Endothelial cell of umbilical vein (primary cell): Measurements from ENCODE around the gene DARS2.

Source experiments
- CTCF ChIP-seq, 2 donors: IDR thresholded peaks; 1 replicate in 1 of 2; 2 replicates in 1 of 2; pipeline ENCODE4 v1.5.1; 2011; ENCODE audit warnings: low read length in 2 of 2, mild to moderate bottlenecking in 2 of 2, moderate library complexity in 2 of 2, control low read depth in 1 of 2, inconsistent platforms in 1 of 2, low read depth in 1 of 2; ENCODE audit not compliant: insufficient read depth in 1 of 2; ENCODE audit errors: extremely low read depth in 1 of 2
- EZH2 ChIP-seq: IDR thresholded peaks from 2 replicates; pipeline ENCODE4 v1.6.1; 2012; ENCODE audit warnings: borderline replicate concordance, low read depth, mild to moderate bottlenecking, moderate library complexity, low read length, inconsistent platforms; ENCODE audit not compliant: severe bottlenecking
- JUN ChIP-seq: IDR thresholded peaks from 2 replicates; pipeline ENCODE4 v1.6.1; 2011; ENCODE audit warnings: borderline replicate concordance, low read depth; ENCODE audit not compliant: insufficient read length, insufficient read depth
- MAX ChIP-seq: IDR thresholded peaks from 2 replicates; pipeline ENCODE4 v1.6.1; 2011; ENCODE audit not compliant: insufficient read depth, insufficient read length
- MYC ChIP-seq: IDR thresholded peaks from one replicate; pipeline ENCODE4 v1.6.1; 2011; ENCODE audit warnings: mild to moderate bottlenecking, low read depth, low read length
- POLR2A ChIP-seq: IDR thresholded peaks from 2 replicates; pipeline ENCODE4 v1.6.1; 2012; ENCODE audit warnings: low read depth, mild to moderate bottlenecking, control low read depth, low read length
- POLR2AphosphoS5 ChIP-seq: IDR thresholded peaks from 2 replicates; pipeline ENCODE4 v1.6.1; 2012; ENCODE audit warnings: low read depth, mild to moderate bottlenecking, control low read depth, low read length, moderate library complexity; ENCODE audit not compliant: insufficient read depth

GRCh38 chr1:173856903-173857302, 32.4 kb downstream of the DARS2 start:
- TF ChIP-seq MAX (no peak), CTCF (IDR thresholded peaks at IDR 0.05; ENCODE audit: extremely low read depth in 1 of 2, insufficient read depth in 1 of 2, low read depth in 1 of 2, low read length in 2 of 2) (no peak), MYC (no peak), POLR2AphosphoS5 (no peak), POLR2A (peak; percentile 34), EZH2 (no peak), JUN (no peak)
